Upper lobe of right lung (tissue), 1 donor: ENCODE results near the gene TMC3. TPM values are rescaled to one million over a fixed set of nuclear protein-coding genes. Genes with fewer than 3 reads are reported as not detected.

Experiments used
- ATAC-seq: fragments of 200-7000 bp; cut with Tn5 transposase; one replicate; pipeline ENCODE4 v1.9.1; 2020; ENCODE audit warnings: mild to moderate bottlenecking, moderate library complexity
- DNase-seq: peaks from one replicate; pipeline ENCODE4 v3.0.0-alpha.2; 2020
- H3K27ac ChIP-seq: fragments of 200-600 bp; one replicate; pipeline ENCODE4 v1.8.0; 2022
- H3K27me3 ChIP-seq: fragments of 200-600 bp; one replicate; pipeline ENCODE4 v1.8.0; 2022; ENCODE audit warnings: mild to moderate bottlenecking
- H3K36me3 ChIP-seq: fragments of 200-600 bp; one replicate; pipeline ENCODE4 v1.8.0; 2022
- H3K4me1 ChIP-seq: fragments of 200-600 bp; one replicate; pipeline ENCODE4 v1.8.0; 2022
- H3K4me3 ChIP-seq: fragments of 200-600 bp; one replicate; pipeline ENCODE4 v1.8.0; 2022; ENCODE audit warnings: mild to moderate bottlenecking
- H3K9me3 ChIP-seq: fragments of 200-600 bp; one replicate; pipeline ENCODE4 v1.8.0; 2022
- CTCF ChIP-seq: fragments of 200-600 bp; IDR thresholded peaks from one replicate; pipeline ENCODE4 v1.8.0; 2022; ENCODE audit warnings: antibody characterized with exemption
- intact Hi-C: fragments of 100-400 bp; cut with DNase I; formaldehyde crosslinking; loops from one replicate; pipeline ENCODE4 v1.11.0; 2022
- total RNA-seq: library from RNA; stranded (reverse); fragmentation: NEBNext Ultra II Directional; extraction: Animal tissue kit (Norgen Biotek cat#: 25700); gene quantifications from one replicate; pipeline ENCODE4 v1.2.1, GENCODE V29; 2021
- donor health status: DM: no; HTN: yes; CAD: no; lungs with severe emphysema.

TMC3 gene
- total RNA-seq, 1 donor from 2014 or later: not detected

- Histone ChIP-seq H3K36me3 (no peaks in the 10 kb centered on the region), H3K27ac (no peak overlapping the region), H3K4me3 (no peak overlapping the region), H3K9me3 (no peaks in the 10 kb centered on the region), H3K27me3 (peaks cover 4% of the 10 kb centered on the region), H3K4me1 (peaks cover 7% of the 10 kb centered on the region)
- ATAC-seq (no peak), DNase-seq (no peak)
- intact Hi-C loops: no loop called here
- TF ChIP-seq CTCF: no peak
These were observed 33.2 kb upstream of the TMC3 start for GRCh38 chr15:81407176-81407575.

GRCh38 chr15:81400640-81401236 is 26.7 kb upstream of the TMC3 start:
- Histone ChIP-seq H3K36me3 (no peaks in the 10 kb centered on the region), H3K27me3 (no peaks in the 10 kb centered on the region), H3K4me1 (no peaks in the 10 kb centered on the region), H3K27ac (no peak overlapping the region), H3K9me3 (no peaks in the 10 kb centered on the region), H3K4me3 (no peak overlapping the region)
- peak; percentile 79 for TF ChIP-seq CTCF
- DNase-seq (no peak), ATAC-seq (peak; percentile 67)
- intact Hi-C loops: no loop called here

- Histone ChIP-seq H3K36me3 (no peaks in the 10 kb centered on the region), H3K9me3 (no peaks in the 10 kb centered on the region), H3K4me3 (no peak overlapping the region), H3K4me1 (no peaks in the 10 kb centered on the region), H3K27ac (no peak overlapping the region), H3K27me3 (no peaks in the 10 kb centered on the region)
- intact Hi-C loops: loop anchor here (10.0 kb wide), 1 partner anchor 64 kb away; no protein-coding TSS in a partner anchor
- no peak for DNase-seq
- no peak for TF ChIP-seq CTCF
- peak; percentile 36 for ATAC-seq
These were observed 25.0 kb upstream of the TMC3 start for GRCh38 chr15:81398910-81399551.

GRCh38 chr15:81398456-81398855 is 24.4 kb upstream of the TMC3 start:
- TF ChIP-seq CTCF: no peak
- H3K27ac ChIP-seq: no peak overlapping the region
- H3K36me3 ChIP-seq: no peaks in the 10 kb centered on the region
- no peaks in the 10 kb centered on the region for H3K4me1 ChIP-seq
- H3K9me3 ChIP-seq: no peaks in the 10 kb centered on the region
- no peak overlapping the region for H3K4me3 ChIP-seq
- ATAC-seq (no peak), DNase-seq (no peak)
- H3K27me3 ChIP-seq: no peaks in the 10 kb centered on the region
- intact Hi-C loops: loop anchor here (10.0 kb wide), 1 partner anchor 64 kb away; no protein-coding TSS in a partner anchor

- H3K9me3 ChIP-seq: no peaks in the 10 kb centered on the region
- ATAC-seq: no peak
- intact Hi-C loops: loop anchor here (10.0 kb wide), 1 partner anchor 60 kb away; no protein-coding TSS in a partner anchor
- no peaks in the 10 kb centered on the region for H3K27me3 ChIP-seq
- DNase-seq: no peak
- TF ChIP-seq CTCF: no peak
- H3K27ac ChIP-seq: no peak overlapping the region
- no peaks in the 10 kb centered on the region for H3K36me3 ChIP-seq
- no peak overlapping the region for H3K4me3 ChIP-seq
- H3K4me1 ChIP-seq: no peaks in the 10 kb centered on the region
These were observed 20.6 kb upstream of the TMC3 start for GRCh38 chr15:81394603-81395002.
